H1 (cell line): ENCODE measurements around the gene GALNT1. TPM values are rescaled to one million over a fixed set of nuclear protein-coding genes. Genes with fewer than 3 reads are reported as not detected.

Experiments used
- CTCF ChIA-PET: fragments of 300-600 bp; sonication (Branson Sonifier 250); formaldehyde crosslinking; loops from one replicate; lab custom pipeline; 2021; ENCODE audit not compliant: partially characterized antibody; lab: Charles Lee
- POLR2A ChIA-PET: fragments of 300-600 bp; sonication (Branson Sonifier 250); formaldehyde crosslinking; loops from one replicate; lab custom pipeline; 2021; ENCODE audit warnings: inconsistent platforms; ENCODE audit not compliant: partially characterized antibody; lab: Charles Lee
- DNase-seq, 2 experiments: peaks; one replicate each; pipeline versions ENCODE4 v3.0.0 to v3.0.0-alpha.2; 2010 to 2022; ENCODE audit warnings: low spot score in 2 of 2, low read depth in 1 of 2, mixed read lengths in 1 of 2
- FAIRE-seq: peaks from 2 replicates; lab custom pipeline; 2011; peaks lifted over from hg19 to GRCh38; lab: Jason Lieb, UNC
- H2AFZ ChIP-seq: 2 replicates; pipeline ENCODE4 v1.8.1; 2012; ENCODE audit warnings: low read length, inconsistent platforms
- H2AK5ac ChIP-seq: 2 replicates; pipeline ENCODE4 v1.6.1; 2013; ENCODE audit warnings: low read depth, low read length
- H2BK120ac ChIP-seq: replicated peaks from 2 replicates; pipeline ENCODE3; 2013; ENCODE audit warnings: low read depth, low read length, inconsistent platforms
- H2BK12ac ChIP-seq: 2 replicates; pipeline ENCODE4 v1.6.1; 2013; ENCODE audit warnings: low read depth, low read length
- H2BK15ac ChIP-seq: 2 replicates; pipeline ENCODE4 v1.6.1; 2013; ENCODE audit warnings: low read length
- H2BK20ac ChIP-seq: 2 replicates; pipeline ENCODE4 v1.6.1; 2013; ENCODE audit warnings: low read length
- H2BK5ac ChIP-seq: 2 replicates; pipeline ENCODE4 v1.6.1; 2013; ENCODE audit warnings: low read depth, low read length
- H3K14ac ChIP-seq: 2 replicates; pipeline ENCODE4 v1.6.1; 2013; ENCODE audit warnings: inconsistent platforms; ENCODE audit not compliant: insufficient read length
- H3K18ac ChIP-seq: 2 replicates; pipeline ENCODE4 v1.6.1; 2013; ENCODE audit warnings: low read length; ENCODE audit errors: extremely low read depth
- H3K23ac ChIP-seq: 2 replicates; pipeline ENCODE4 v1.6.1; 2013; ENCODE audit warnings: inconsistent platforms; ENCODE audit not compliant: insufficient read length
- H3K23me2 ChIP-seq: 2 replicates; pipeline ENCODE4 v1.6.1; 2013; ENCODE audit warnings: low read depth, low read length
- H3K27ac ChIP-seq: 2 replicates; pipeline ENCODE4 v1.6.1; 2011; ENCODE audit warnings: low read depth, low read length, inconsistent platforms
- H3K27me3 ChIP-seq, 4 experiments: replicated peaks in 1 of 4; 1 replicate in 1 of 4; 2 replicates in 3 of 4; pipeline versions ENCODE4 v1.6.1 to v1.8.1; 2011 to 2013; ENCODE audit warnings: low read length in 3 of 4, mild to moderate bottlenecking in 3 of 4, inconsistent platforms in 2 of 4, mixed read lengths in 2 of 4, moderate library complexity in 1 of 4; ENCODE audit not compliant: control insufficient read depth in 3 of 4, insufficient read depth in 3 of 4; ENCODE audit errors: extremely low read depth in 1 of 4
- H3K36me3 ChIP-seq, 4 experiments: 2 replicates each; pipeline versions ENCODE4 v1.6.1 to v1.8.1; 2011 to 2013; ENCODE audit warnings: mild to moderate bottlenecking in 4 of 4, low read length in 3 of 4, moderate library complexity in 2 of 4, control low read depth in 1 of 4, inconsistent platforms in 1 of 4; ENCODE audit not compliant: insufficient read depth in 4 of 4, control insufficient read depth in 2 of 4
- H3K4ac ChIP-seq: replicated peaks from 2 replicates; pipeline ENCODE3; 2013; ENCODE audit warnings: low read length, low read depth, mixed read lengths, inconsistent platforms; ENCODE audit not compliant: insufficient read length
- H3K4me1 ChIP-seq, 4 experiments: replicated peaks in 1 of 4; 1 replicate in 1 of 4; 2 replicates in 3 of 4; pipeline versions ENCODE4 v1.6.1 to v1.8.1; 2011 to 2013; ENCODE audit warnings: low read length in 3 of 4, inconsistent platforms in 2 of 4, mixed read lengths in 1 of 4; ENCODE audit not compliant: insufficient read depth in 4 of 4, control insufficient read depth in 3 of 4
- H3K4me2 ChIP-seq, 2 experiments: 2 replicates each; pipeline versions ENCODE4 v1.6.1 to v1.8.1; 2011 to 2013; ENCODE audit warnings: low read depth in 2 of 2, low read length in 2 of 2, control low read depth in 1 of 2, inconsistent platforms in 1 of 2, mild to moderate bottlenecking in 1 of 2; ENCODE audit not compliant: insufficient read depth in 1 of 2
- H3K4me3 ChIP-seq, 4 experiments: fragments of 200-600, 300-600 bp in 1 of 4; sonication (generic), shearing (Covaris generic), sonication (Bioruptor Twin) in 1 of 4; 2 replicates each; pipeline versions ENCODE4 v1.5.1 to v1.8.1; 2011 to 2016; ENCODE audit warnings: low read length in 4 of 4, low read depth in 3 of 4, control low read depth in 2 of 4, inconsistent platforms in 2 of 4, mild to moderate bottlenecking in 2 of 4, mixed read lengths in 1 of 4, moderate library complexity in 1 of 4; ENCODE audit not compliant: insufficient read depth in 2 of 4; ENCODE audit errors: extremely low read depth in 1 of 4
- H3K56ac ChIP-seq: replicated peaks from 2 replicates; pipeline ENCODE3; 2013; ENCODE audit warnings: low read depth, mild to moderate bottlenecking, mixed read lengths, low read length, inconsistent platforms; ENCODE audit not compliant: insufficient read length
- H3K79me1 ChIP-seq: 2 replicates; pipeline ENCODE4 v1.6.1; 2013; ENCODE audit warnings: low read depth, low read length, control low read depth
- H3K79me2 ChIP-seq, 2 experiments: 2 replicates each; pipeline versions ENCODE4 v1.6.1 to v1.8.1; 2012 to 2013; ENCODE audit warnings: low read length in 2 of 2, mild to moderate bottlenecking in 2 of 2, inconsistent platforms in 1 of 2; ENCODE audit not compliant: insufficient read depth in 2 of 2, control insufficient read depth in 1 of 2
- H3K9ac ChIP-seq, 4 experiments: replicated peaks in 1 of 4; 1 replicate in 1 of 4; 2 replicates in 3 of 4; pipeline versions ENCODE4 v1.6.1 to v1.8.1; 2011 to 2013; ENCODE audit warnings: low read depth in 3 of 4, low read length in 3 of 4, control low read depth in 2 of 4, mild to moderate bottlenecking in 2 of 4, moderate library complexity in 2 of 4, inconsistent platforms in 1 of 4; ENCODE audit errors: extremely low read depth in 1 of 4
- H3K9me3 ChIP-seq, 2 experiments: 2 replicates each; pipeline versions ENCODE4 v1.6.1 to v1.8.1; 2012 to 2013; ENCODE audit warnings: mild to moderate bottlenecking in 2 of 2, moderate library complexity in 2 of 2, control low read depth in 1 of 2, inconsistent platforms in 1 of 2, low read depth in 1 of 2, low read length in 1 of 2, mixed read lengths in 1 of 2; ENCODE audit not compliant: insufficient read depth in 2 of 2
- H4K20me1 ChIP-seq, 2 experiments: replicated peaks in 1 of 2; 2 replicates each; pipeline versions ENCODE3 to v1.8.1; 2011 to 2013; ENCODE audit warnings: inconsistent platforms in 2 of 2, low read length in 2 of 2, mild to moderate bottlenecking in 1 of 2; ENCODE audit not compliant: insufficient read depth in 2 of 2, control insufficient read depth in 1 of 2
- H4K5ac ChIP-seq: 2 replicates; pipeline ENCODE4 v1.6.1; 2013; ENCODE audit warnings: low read length, low read depth, mixed read lengths, inconsistent platforms; ENCODE audit not compliant: insufficient read length
- H4K8ac ChIP-seq: 2 replicates; pipeline ENCODE4 v1.8.0; 2013; ENCODE audit warnings: mild to moderate bottlenecking, moderate library complexity, low read length, inconsistent platforms; ENCODE audit not compliant: insufficient read depth; ENCODE audit errors: extremely low read depth
- H4K91ac ChIP-seq: replicated peaks from 2 replicates; pipeline ENCODE3; 2013; ENCODE audit warnings: low read length, mixed read lengths, inconsistent platforms; ENCODE audit not compliant: insufficient read length
- BACH1 ChIP-seq: IDR thresholded peaks from 2 replicates; pipeline ENCODE4 v1.6.1; 2012; ENCODE audit warnings: low read length, improper control_type of control experiment
- BCL11A ChIP-seq, 2 experiments: IDR thresholded peaks; one replicate each; pipeline ENCODE4 v1.6.1; 2011; ENCODE audit warnings: low read depth in 2 of 2, low read length in 2 of 2, mild to moderate bottlenecking in 2 of 2
- CHD1 ChIP-seq: IDR thresholded peaks from 2 replicates; pipeline ENCODE4 v1.6.1; 2012; ENCODE audit warnings: low read depth, low read length, improper control_type of control experiment
- EZH2 ChIP-seq: fragments of 200-600 bp; sonication (generic); IDR thresholded peaks from 2 replicates; pipeline ENCODE4 v1.7.1; 2012; ENCODE audit warnings: low read depth, mild to moderate bottlenecking, moderate library complexity, low read length, inconsistent platforms; ENCODE audit not compliant: severe bottlenecking
- GABPA ChIP-seq: IDR thresholded peaks from 2 replicates; pipeline ENCODE4 v1.6.1; 2011; ENCODE audit warnings: mild to moderate bottlenecking, low read length, moderate library complexity, borderline replicate concordance; ENCODE audit not compliant: insufficient read depth
- JUN ChIP-seq: IDR thresholded peaks from 2 replicates; pipeline ENCODE4 v1.6.1; 2011; ENCODE audit warnings: low read depth, mild to moderate bottlenecking, improper control_type of control experiment, low read length
- KDM1A ChIP-seq: fragments of 200-600, 300-600 bp; sonication (generic); IDR thresholded peaks from 2 replicates; pipeline ENCODE4 v1.7.1; 2016; ENCODE audit warnings: mild to moderate bottlenecking, low read length, borderline replicate concordance
- PHF8 ChIP-seq: fragments of 200-600 bp; sonication (generic); conservative IDR thresholded peaks from 2 replicates; pipeline ENCODE4 v1.7.1; 2012; ENCODE audit warnings: low read depth, mild to moderate bottlenecking, inconsistent platforms, low read length, moderate library complexity
- SIX5 ChIP-seq: IDR thresholded peaks from 2 replicates; pipeline ENCODE4 v1.6.1; 2011; ENCODE audit warnings: mild to moderate bottlenecking, low read depth, low read length
- TBP ChIP-seq: IDR thresholded peaks from 2 replicates; pipeline ENCODE4 v1.6.1; 2011; ENCODE audit warnings: low read depth, low read length, improper control_type of control experiment
- TCF12 ChIP-seq: IDR thresholded peaks from 2 replicates; pipeline ENCODE4 v1.6.1; 2011; ENCODE audit warnings: low read depth, mild to moderate bottlenecking, low read length
- TEAD4 ChIP-seq: IDR thresholded peaks from 2 replicates; pipeline ENCODE4 v1.6.1; 2012; ENCODE audit warnings: low read depth, low read length, inconsistent platforms, mixed read lengths
- USF2 ChIP-seq: IDR thresholded peaks from 2 replicates; pipeline ENCODE4 v1.6.1; 2011; ENCODE audit warnings: low read length, improper control_type of control experiment
- YY1 ChIP-seq: IDR thresholded peaks from 2 replicates; pipeline ENCODE4 v1.6.1; 2011; ENCODE audit warnings: low read depth, mild to moderate bottlenecking, low read length
- ZNF274 ChIP-seq: IDR thresholded peaks from 2 replicates; pipeline ENCODE4 v1.7.0; 2012; ENCODE audit warnings: low read length, borderline replicate concordance; ENCODE audit errors: extremely low read depth
- WGBS, 2 experiments: shearing (Covaris generic) in 1 of 2; methylation state at CpG; one replicate each; pipeline versions ENCODE4 v1.1.6 to v1.1.7; 2013 to 2015; ENCODE audit warnings: low lambda C conversion rate in 2 of 2, mixed read lengths in 2 of 2, inconsistent platforms in 1 of 2, low coverage in 1 of 2, missing lambda C conversion rate in 1 of 2; ENCODE audit not compliant: insufficient replicate concordance in 2 of 2, insufficient coverage in 1 of 2, insufficient read length in 1 of 2; ENCODE audit errors: extremely low coverage in 1 of 2, missing lambda C conversion rate in 1 of 2; 5-methylcytosine and 5-hydroxymethylcytosine counted together
- polyA plus RNA-seq, 7 experiments: library from polyadenylated mRNA; depleted of rRNA in 3 of 7; stranded (reverse) in 5 of 7; unstranded in 2 of 7; fragments of >200 nt in 5 of 7; fragments of 200-250 nt in 2 of 7; gene quantifications; 1 replicate in 5 of 7; 2 replicates in 1 of 7; 4 replicates in 1 of 7; pipeline versions ENCODE4 v1.2.1 to v1.2.3, GENCODE V29; 2011 to 2013; ENCODE audit warnings: missing spikeins in 2 of 7, mixed read lengths in 2 of 7
- total RNA-seq: library from RNA; stranded (reverse); fragmentation: NEBNext Ultra II Directional; extraction: Animal tissue kit (Norgen Biotek cat#: 25700); gene quantifications from 2 replicates; pipeline ENCODE4 v1.2.1, GENCODE V29; 2021

Gene GALNT1
- total and polyA plus RNA-seq, 2 of the 8 experiments (the other 6 are each of a cell fraction or from before 2014, with no cell fraction given), result 22.4 to 101 TPM

- Histone ChIP-seq H3K27ac (no peak overlapping the region), H3K23ac (no peak overlapping the region), H3K4ac (no peak overlapping the region), H3K9me3 (no peaks in the 10 kb centered on the region), H3K18ac (no peak overlapping the region), H3K36me3 (peaks cover 0 to 3% (median 0%) of the 10 kb centered on the region in 4 experiments; a peak in 1 of 8 replicates), H2BK120ac (no peak overlapping the region), H2BK5ac (no peak overlapping the region), H3K4me1 (no peaks in the 10 kb centered on the region), H3K79me1 (no peaks in the 10 kb centered on the region), H4K8ac (no peak overlapping the region), H4K20me1 (no peaks in the 10 kb centered on the region), H2AFZ (no peak overlapping the region), H3K27me3 (no peaks in the 10 kb centered on the region), H3K9ac (no peak overlapping the region), H3K4me2 (no peak overlapping the region), H2BK20ac (no peak overlapping the region), H3K14ac (no peak overlapping the region), H2BK15ac (no peak overlapping the region), H3K56ac (no peak overlapping the region), H2BK12ac (no peak overlapping the region), H4K91ac (no peak overlapping the region), H2AK5ac (no peak overlapping the region), H3K4me3 (no peak overlapping the region), H3K79me2 (no peaks in the 10 kb centered on the region), H4K5ac (no peak overlapping the region), H3K23me2 (no peaks in the 10 kb centered on the region)
- WGBS, 2 experiments, result 85% methylated on average over 3 of the region's 3 CpGs; no CpG with 5 or more reads in 1 of the 2 experiments
- ChIA-PET CTCF (interaction anchor here (1.1 kb wide), 1 partner anchor 27 kb away, joined by 4 read pairs; no protein-coding TSS in a partner anchor), POLR2A (no interaction called here)
- no peak for DNase-seq
- FAIRE-seq, result no peak
- TF ChIP-seq GABPA, result no peak
- TF ChIP-seq JUN, result no peak
- TF ChIP-seq PHF8, result no peak
- no peak for TF ChIP-seq YY1
- TF ChIP-seq BACH1, result no peak
- no peak for TF ChIP-seq USF2
- no peak for TF ChIP-seq EZH2
- TF ChIP-seq CHD1, result no peak
- TF ChIP-seq KDM1A, result no peak
- TF ChIP-seq TCF12, result no peak
- no peak for TF ChIP-seq ZNF274
- TF ChIP-seq TBP, result no peak
- no peak for TF ChIP-seq SIX5
- no peak for TF ChIP-seq BCL11A (IDR thresholded peaks at IDR 0.05; ENCODE audit: low read depth in 2 of 2, low read length in 2 of 2)
- TF ChIP-seq TEAD4, result no peak
Measured at GRCh38 chr18:35696307-35696706, 114.8 kb downstream of the GALNT1 start.
